GM19240 (cell line): ENCODE measurements around the gene MYT1.
"Not testable (repeated sequence)": the region's sequence is repeated elsewhere in the genome, so short reads cannot be mapped to it uniquely, and the experiment has no call there.

Experiments used
- DNase-seq: peaks from one replicate; pipeline ENCODE4 v3.0.0; 2011; ENCODE audit warnings: low spot score; ENCODE audit not compliant: insufficient read length

Gene MYT1

DNA sequence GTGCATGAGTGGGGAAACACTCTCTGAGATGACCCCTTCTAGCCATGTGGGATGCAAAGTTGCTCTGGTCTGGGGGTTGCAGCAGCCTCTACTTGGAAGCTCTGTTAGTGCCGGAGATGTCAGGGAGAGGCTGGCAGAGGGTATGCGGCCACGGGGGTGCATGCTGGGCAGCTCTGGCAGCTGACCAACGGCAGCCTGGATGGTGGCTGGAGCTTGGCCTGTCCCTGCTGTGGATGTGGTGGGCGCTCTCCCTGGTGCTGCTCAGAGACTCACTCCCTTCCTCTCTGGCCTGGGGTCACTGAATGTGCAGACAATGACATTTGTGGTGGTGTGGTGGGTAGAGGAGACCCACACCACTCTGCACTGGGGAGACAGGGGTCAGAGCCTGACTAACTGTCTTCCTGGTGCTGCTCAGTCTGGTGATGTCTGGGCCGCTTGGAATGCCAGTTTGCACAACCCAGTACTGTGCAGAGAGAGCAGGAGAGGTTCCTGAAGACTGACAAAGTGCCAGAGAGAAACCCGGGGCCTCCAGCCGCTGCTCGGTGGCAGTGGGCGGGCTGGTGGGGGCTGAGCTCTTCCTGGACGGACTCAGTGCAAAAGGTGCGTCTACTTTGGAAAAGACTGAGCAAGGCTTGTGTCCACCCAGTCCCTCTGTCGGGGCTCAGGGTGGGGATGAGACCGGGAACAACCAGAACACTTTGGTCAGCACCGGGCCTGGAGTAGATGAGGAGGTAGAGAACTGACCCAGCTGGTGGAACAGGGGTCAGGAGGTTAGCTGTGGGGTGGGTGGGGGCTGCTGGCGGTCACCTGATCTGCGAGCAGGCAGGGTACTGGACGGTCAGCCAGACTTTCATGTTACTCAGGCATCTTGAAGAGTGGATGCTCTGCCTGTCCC is 2.7 kb downstream of the MYT1 start:
- no peak for DNase-seq

GRCh38 chr20:64167676-64168075 is 3.4 kb downstream of the MYT1 start:
- no peak for DNase-seq

GRCh38 chr20:64168381-64169090 is 4.3 kb downstream of the MYT1 start:
- no peak for DNase-seq

DNA sequence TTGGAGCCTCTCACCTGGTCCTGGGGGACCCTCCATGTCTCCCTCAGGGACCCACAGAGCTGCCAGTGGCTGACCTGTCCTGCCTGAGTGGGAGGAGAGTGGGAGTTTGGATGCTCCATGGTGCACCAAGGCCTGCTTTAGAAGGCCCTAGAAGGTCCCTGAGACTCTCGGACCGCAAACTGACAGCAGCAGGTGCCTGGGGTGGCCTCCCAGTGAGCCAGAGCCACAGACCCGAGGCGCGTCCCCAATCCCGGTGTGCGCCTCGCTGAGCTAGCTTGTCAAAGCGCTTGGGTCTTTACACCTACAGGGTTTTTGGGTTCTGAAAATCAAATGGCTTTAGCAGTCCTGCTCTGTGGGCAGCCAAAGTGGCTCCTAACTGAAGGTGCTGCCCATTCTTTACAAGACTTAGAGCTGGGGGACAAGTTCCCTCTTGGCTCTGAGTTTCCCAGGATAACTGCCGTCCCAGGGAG is 4.9 kb downstream of the MYT1 start:
- DNase-seq, result no peak

GRCh38 chr20:64171211-64171610 is 7.0 kb downstream of the MYT1 start:
- no peak for DNase-seq

- no peak for DNase-seq
Measured at GRCh38 chr20:64173116-64173515, 8.9 kb downstream of the MYT1 start.

DNA sequence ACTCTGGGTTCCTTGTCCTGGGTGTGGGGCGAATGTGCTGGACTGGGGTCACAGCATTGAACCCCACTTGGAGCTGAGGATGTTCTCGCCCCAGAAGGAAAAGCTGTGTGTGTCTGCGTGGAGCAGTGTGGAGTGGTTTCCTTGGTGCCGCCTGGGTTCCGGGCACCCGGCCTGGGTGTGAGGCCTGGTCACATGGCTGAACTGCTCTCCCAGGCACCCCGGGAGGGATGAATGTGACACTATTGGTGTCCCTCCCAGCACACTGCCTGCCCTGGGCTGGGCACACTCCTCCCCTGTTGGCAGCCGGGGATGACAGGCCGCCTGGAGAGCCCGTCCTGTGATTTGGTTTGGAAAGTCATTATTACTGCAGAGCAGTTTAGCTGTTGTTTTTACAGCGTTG is 12.3 kb downstream of the MYT1 start:
- no peak for DNase-seq

DNA sequence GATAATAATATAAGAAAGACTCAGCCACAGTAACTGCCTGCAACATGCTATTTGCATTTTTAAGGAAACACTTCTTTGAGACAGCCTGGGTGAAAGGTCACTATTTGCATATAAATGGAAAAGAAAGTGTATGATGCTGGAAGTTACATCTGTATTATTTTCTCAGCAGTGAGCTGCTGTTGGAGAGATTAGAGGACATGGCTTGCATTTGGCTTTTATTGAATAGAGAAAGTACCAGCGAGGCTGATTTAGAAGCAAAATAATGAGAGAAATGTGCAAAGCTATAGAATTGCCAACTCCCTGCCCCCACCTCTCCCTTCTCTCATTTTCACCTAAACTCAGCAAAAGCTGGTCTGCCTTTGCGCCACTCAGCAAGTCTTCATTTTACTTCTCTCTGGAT is 12.7 kb downstream of the MYT1 start:
- DNase-seq, result no peak

DNA sequence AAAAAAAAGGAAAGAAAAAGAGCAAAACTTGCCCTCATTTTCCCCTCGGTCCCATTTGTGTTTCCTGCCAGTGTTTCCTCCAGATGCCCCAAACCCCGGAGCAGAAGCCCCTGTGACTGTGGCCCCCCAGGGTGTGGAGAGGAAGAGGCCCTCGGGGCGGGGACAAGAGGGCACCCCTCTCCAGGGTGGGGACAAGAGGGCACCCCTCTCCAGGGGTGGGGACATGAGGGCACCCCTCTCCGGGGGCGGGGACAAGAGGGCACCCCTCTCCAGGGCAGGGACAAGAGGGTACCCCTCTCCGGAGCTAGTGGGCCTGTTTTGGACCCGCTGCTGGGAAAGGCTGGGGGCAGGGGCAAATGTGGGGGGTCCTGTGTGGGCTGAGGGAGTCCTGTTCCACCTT is 13.1 kb downstream of the MYT1 start:
- no peak for DNase-seq

GRCh38 chr20:64177787-64178186 is 13.5 kb downstream of the MYT1 start:
- DNase-seq, result no peak

DNA sequence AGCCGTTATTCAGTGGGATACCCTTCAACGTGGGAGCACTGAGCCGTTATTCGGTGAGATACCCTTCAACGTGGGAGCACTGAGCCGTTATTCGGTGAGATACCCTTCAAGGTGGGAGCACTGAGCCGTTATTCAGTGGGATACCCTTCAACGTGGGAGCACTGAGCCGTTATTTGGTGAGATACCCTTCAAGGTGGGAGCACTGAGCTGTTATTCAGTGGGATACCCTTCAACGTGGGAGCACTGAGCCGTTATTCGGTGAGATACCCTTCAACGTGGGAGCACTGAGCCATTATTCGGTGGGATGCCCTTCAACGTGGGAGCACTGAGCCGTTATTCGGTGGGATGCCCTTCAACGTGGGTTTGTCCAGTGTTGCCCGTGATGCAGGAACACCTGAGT is 14.7 kb downstream of the MYT1 start:
- not testable (repeated sequence) for DNase-seq

- DNase-seq, result no peak
Measured at GRCh38 chr20:64179805-64180204, 15.6 kb downstream of the MYT1 start.

- no peak for DNase-seq
Measured at GRCh38 chr20:64180673-64181072, 16.4 kb downstream of the MYT1 start.

GRCh38 chr20:64181391-64181790 is 17.1 kb downstream of the MYT1 start:
- DNase-seq, result no peak

- no peak for DNase-seq
Measured at GRCh38 chr20:64182146-64182865, 18.1 kb downstream of the MYT1 start.

DNA sequence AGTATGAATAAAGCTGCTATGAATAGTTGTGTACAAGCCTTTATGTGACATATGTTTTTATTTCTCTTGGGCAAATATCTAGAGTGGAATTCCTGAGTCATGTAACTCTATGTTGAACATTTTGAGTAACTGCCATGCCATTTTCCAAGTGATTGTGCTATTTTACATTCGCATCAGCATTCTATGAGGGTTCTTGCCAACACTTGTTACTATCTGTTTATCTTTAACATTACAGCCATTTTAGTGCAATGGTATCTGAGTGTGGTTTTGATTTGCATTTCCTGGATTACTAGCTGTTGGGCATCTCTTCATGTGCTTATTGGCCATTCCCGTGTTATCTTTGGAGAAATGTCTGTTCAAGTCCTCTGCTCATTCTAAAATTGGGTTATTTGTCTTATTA is 19.1 kb downstream of the MYT1 start:
- DNase-seq, result no peak

DNA sequence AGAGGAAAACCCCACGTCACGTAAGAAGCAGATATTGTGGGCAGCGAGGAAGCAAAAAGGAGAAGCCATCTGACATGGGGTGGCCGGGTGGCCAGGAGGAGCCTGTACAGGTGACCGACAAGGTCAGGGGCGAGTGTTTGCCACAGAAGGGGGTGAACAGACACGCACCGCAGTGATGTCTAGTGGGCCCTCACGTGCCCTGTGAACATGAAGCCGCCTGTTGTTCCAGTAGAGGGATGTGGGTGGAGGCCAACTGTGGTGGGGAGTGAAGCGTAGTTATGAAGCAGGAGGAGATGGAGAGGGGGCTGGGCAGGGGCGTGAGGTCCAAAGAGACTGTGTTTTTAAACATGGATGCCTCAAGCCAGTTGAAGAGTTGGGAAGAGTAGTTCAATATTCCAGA is 20.5 kb downstream of the MYT1 start:
- DNase-seq, result no peak

- no peak for DNase-seq
Measured at GRCh38 chr20:64185276-64185900, 21.1 kb downstream of the MYT1 start.

DNA sequence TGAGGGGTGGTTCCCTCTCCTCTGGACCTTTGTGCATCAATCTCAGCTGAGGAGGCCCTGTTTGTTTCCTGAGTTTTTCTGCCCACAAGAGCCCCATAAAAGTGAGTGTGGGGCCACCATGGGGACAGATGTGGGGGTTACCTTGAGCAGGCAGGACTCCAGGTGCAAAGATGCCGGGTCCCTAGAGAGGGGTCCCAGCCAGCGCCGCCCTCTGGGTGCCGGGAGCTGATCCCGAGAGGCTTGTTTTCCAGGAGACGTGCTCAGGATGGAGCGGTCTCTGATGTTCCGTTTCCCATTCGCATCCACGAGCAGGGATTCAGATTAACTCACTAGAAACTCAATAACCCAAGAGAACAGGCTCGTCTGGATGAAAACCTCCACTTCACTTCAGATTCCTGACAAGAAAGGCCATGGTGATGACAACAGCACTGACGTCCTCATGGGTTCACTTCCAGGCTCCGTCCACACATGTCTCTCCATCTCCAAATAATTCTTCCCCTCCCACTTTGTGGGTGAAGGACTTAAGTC is 21.9 kb downstream of the MYT1 start:
- no peak for DNase-seq

DNA sequence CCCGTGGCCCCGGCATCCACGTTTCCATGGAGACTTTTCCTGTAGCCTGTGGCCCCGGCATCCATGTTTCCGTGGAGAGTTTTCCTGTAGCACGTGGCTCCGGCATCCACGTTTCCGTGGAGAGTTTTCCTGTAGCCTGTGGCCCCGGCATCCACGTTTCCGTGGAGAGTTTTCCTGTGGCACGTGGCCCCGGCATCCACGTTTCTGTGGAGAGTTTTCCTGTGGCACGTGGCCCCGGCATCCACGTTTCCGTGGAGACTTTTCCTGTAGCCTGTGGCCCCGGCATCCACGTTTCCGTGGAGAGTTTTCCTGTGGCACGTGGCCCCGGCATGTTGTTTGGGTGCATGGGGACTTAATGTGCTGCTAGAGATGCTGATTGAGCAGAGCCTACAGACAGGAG is 23.0 kb downstream of the MYT1 start:
- not testable (repeated sequence) for DNase-seq

- no peak for DNase-seq
Measured at GRCh38 chr20:64188091-64188490, 23.8 kb downstream of the MYT1 start.
